Mesothelial cell of epicardium (in vitro differentiated cells): ENCODE results near the gene DBX1. TPM values are rescaled to one million over a fixed set of nuclear protein-coding genes. Genes with fewer than 3 reads are reported as not detected.

Experiments
- DNase-seq, 2 experiments: peaks; one replicate each; pipeline ENCODE4 v3.0.0; 2021; ENCODE audit warnings: low spot score in 2 of 2; ENCODE audit not compliant: unreplicated experiment in 2 of 2
- H3K27ac Mint-ChIP-seq: 2 replicates; pipeline ENCODE4 v1.8.0; 2021; ENCODE audit warnings: mixed read lengths
- H3K27me3 Mint-ChIP-seq: 2 replicates; pipeline ENCODE4 v1.8.0; 2021; ENCODE audit warnings: low read depth, mixed read lengths
- H3K36me3 Mint-ChIP-seq: 2 replicates; pipeline ENCODE4 v1.8.0; 2021; ENCODE audit warnings: mixed read lengths
- H3K4me1 Mint-ChIP-seq: 2 replicates; pipeline ENCODE4 v1.8.0; 2021; ENCODE audit warnings: mixed read lengths
- H3K4me3 Mint-ChIP-seq: 2 replicates; pipeline ENCODE4 v1.8.0; 2021; ENCODE audit warnings: mild to moderate bottlenecking, moderate library complexity, mixed read lengths
- H3K9me3 Mint-ChIP-seq: 2 replicates; pipeline ENCODE4 v1.8.0; 2021; ENCODE audit warnings: mixed read lengths
- CTCF ChIP-seq: fragments of 200-600 bp; sonication (generic); IDR thresholded peaks from one replicate; pipeline ENCODE4 v1.5.0; 2021; ENCODE audit warnings: antibody characterized with exemption; ENCODE audit not compliant: unreplicated experiment
- total RNA-seq: library from RNA; stranded (reverse); gene quantifications from 3 replicates; pipeline ENCODE4 v1.2.1, GENCODE V29; 2021

The DBX1 gene
- total RNA-seq, 1 donor from 2014 or later: not detected

GRCh38 chr11:20155683-20156279 is 4.5 kb downstream of the DBX1 start:
- Mint-ChIP-seq H3K27ac (no peak overlapping the region), H3K4me3 (peak overlapping the region; percentile 63), H3K36me3 (no peaks in the 10 kb centered on the region), H3K9me3 (no peaks in the 10 kb centered on the region), H3K4me1 (peaks cover 8% of the 10 kb centered on the region), H3K27me3 (peaks cover 82% of the 10 kb centered on the region)
- no peak for DNase-seq
- TF ChIP-seq CTCF: no peak

GRCh38 chr11:20154381-20154780 is 5.9 kb downstream of the DBX1 start:
- Mint-ChIP-seq H3K4me1 (peaks cover 8% of the 10 kb centered on the region), H3K4me3 (no peak overlapping the region), H3K27ac (no peak overlapping the region), H3K36me3 (no peaks in the 10 kb centered on the region), H3K27me3 (peaks cover 77% of the 10 kb centered on the region), H3K9me3 (no peaks in the 10 kb centered on the region)
- no peak for DNase-seq
- TF ChIP-seq CTCF: no peak

- Mint-ChIP-seq H3K4me1 (no peaks in the 10 kb centered on the region), H3K36me3 (no peaks in the 10 kb centered on the region), H3K27ac (no peak overlapping the region), H3K27me3 (peaks cover 36% of the 10 kb centered on the region), H3K4me3 (no peak overlapping the region), H3K9me3 (peaks cover 6% of the 10 kb centered on the region)
- DNase-seq: no peak
- TF ChIP-seq CTCF: no peak
Measured at GRCh38 chr11:20138707-20139106, 21.6 kb downstream of the DBX1 start.

GRCh38 chr11:20137637-20138036 is 22.6 kb downstream of the DBX1 start:
- H3K9me3 Mint-ChIP-seq: peaks cover 6% of the 10 kb centered on the region
- no peak for DNase-seq
- TF ChIP-seq CTCF: no peak
- peaks cover 32% of the 10 kb centered on the region for H3K27me3 Mint-ChIP-seq
- H3K27ac Mint-ChIP-seq: no peak overlapping the region
- H3K4me1 Mint-ChIP-seq: no peaks in the 10 kb centered on the region
- H3K36me3 Mint-ChIP-seq: no peaks in the 10 kb centered on the region
- no peak overlapping the region for H3K4me3 Mint-ChIP-seq

GRCh38 chr11:20134991-20135736 is 25.1 kb downstream of the DBX1 start:
- peaks cover 3% of the 10 kb centered on the region for H3K4me1 Mint-ChIP-seq
- DNase-seq: no peak
- H3K36me3 Mint-ChIP-seq: no peaks in the 10 kb centered on the region
- no peaks in the 10 kb centered on the region for H3K9me3 Mint-ChIP-seq
- TF ChIP-seq CTCF: no peak
- H3K27me3 Mint-ChIP-seq: peaks cover 19% of the 10 kb centered on the region
- no peak overlapping the region for H3K27ac Mint-ChIP-seq
- no peak overlapping the region for H3K4me3 Mint-ChIP-seq
